GM21529 (cell line): ENCODE data around the gene TSHZ2.
"Not testable (repeated sequence)": the region's sequence is repeated elsewhere in the genome, so short reads cannot be mapped to it uniquely, and the experiment has no call there.

ENCODE experiments used
- ATAC-seq: cut with Tn5 transposase; IDR thresholded peaks from one replicate; pipeline ENCODE4 v1.9.1; 2021; ENCODE audit not compliant: unreplicated experiment

Gene TSHZ2

GRCh38 chr20:53488775-53489272 lies 516.7 kb downstream of the TSHZ2 start:
- ATAC-seq, result no peak

- no peak for ATAC-seq
Observed at GRCh38 chr20:53489528-53489927, 517.4 kb downstream of the TSHZ2 start.

GRCh38 chr20:53490620-53491019 lies 518.5 kb downstream of the TSHZ2 start:
- ATAC-seq, result no peak

- no peak for ATAC-seq
Observed at GRCh38 chr20:53491462-53491861, 519.3 kb downstream of the TSHZ2 start.

DNA sequence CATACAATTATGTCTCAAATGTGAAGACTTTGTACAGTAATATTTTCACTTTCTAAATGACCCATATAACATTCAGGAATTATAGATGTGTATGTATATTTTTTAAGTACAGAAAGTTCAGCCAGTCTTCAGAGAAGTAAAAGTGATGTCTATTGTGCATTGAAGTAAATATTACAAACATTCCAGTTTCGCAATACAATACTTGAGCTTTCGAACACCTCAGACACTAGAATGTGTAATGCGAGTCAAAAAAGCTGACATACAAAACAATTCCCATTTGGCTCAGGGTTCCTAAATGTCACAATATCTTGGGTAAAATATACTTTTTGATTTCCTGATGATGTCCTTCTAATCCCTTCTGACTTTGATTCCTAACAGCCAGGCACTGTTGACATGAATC lies 520.1 kb downstream of the TSHZ2 start:
- ATAC-seq, result no peak

DNA sequence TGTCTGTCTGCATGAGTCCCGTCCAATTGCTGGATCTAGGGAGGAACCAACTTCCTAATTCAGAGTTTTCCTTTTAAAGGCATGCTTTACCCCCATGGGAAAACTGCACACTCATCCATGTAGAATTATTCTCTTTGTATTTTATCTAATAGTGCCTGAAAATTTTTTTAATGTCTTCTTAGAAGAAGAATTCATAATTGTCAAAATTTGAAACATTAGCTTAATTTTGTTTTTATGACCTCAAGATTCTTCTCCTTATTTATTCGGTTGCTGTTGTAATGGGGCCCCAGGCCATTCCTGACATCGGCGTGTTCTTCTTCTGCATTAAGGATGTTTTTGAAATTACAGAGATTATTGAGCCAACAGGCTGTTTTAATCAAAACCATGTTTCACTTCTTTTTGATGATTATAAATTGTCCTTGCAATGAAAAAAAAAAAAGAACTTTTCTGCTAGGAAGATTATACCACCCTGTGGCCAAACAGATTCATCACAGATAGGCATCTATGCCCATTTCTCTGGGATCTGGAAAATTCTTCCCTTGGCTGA lies 521.2 kb downstream of the TSHZ2 start:
- ATAC-seq, result no peak

DNA sequence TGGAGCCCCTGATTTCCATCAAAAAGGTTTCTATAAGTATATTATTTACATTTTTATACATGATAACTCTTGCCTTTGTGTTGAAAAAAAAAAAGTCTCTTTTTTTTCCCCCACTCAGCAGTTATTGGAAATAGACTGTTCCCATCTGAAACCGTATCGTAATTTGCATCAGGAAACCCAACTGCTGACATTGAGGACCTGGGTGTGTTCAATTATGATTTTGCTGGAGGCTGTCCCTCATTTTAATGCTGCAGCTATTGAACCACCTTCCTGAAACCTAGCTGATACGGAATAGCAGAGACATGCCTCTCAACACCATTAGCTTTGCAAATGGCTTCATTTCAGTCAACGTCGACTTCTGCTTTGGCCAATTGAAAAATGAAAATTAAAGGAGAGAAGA lies 522.6 kb downstream of the TSHZ2 start:
- ATAC-seq, result no peak

GRCh38 chr20:53495398-53496092 lies 523.4 kb downstream of the TSHZ2 start:
- no peak for ATAC-seq

GRCh38 chr20:53497246-53497645 lies 525.1 kb downstream of the TSHZ2 start:
- no peak for ATAC-seq

DNA sequence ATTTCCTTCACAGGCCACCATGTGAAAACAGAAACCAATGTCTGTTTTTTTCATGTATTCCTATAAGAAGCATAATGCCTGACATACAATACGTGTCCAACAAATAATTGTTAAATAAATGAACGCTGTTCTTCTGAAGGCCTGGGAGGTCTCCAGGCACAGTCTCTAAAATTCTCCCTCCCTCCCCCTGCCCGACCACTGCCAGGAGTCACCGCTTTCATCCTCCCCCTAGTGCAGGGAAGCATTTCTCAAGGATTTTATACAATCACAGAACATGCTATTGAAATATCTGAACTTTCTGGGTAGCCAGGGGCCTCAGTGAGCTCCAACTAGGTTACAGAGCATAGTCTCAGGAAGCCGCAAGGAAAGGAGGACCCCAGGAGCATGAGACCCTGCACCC lies 526.2 kb downstream of the TSHZ2 start:
- ATAC-seq, result no peak

DNA sequence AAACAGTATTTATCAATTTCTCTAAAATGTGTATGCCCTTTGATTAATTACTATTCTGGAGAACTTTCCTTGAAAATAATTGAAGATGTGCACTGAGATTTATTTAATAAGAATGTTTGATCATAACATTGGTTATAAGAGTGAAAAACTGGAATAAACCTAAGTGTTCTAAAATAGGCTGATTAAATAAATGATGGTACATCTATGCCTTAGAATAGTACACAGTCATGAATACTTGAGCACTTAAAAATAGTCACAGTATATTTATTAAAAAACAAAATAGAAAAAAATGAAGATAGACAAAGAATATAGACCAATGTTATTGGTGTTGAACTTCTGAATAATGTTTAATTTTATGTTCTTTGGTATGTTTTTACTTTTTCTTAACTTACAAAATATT lies 528.5 kb downstream of the TSHZ2 start:
- no peak for ATAC-seq

DNA sequence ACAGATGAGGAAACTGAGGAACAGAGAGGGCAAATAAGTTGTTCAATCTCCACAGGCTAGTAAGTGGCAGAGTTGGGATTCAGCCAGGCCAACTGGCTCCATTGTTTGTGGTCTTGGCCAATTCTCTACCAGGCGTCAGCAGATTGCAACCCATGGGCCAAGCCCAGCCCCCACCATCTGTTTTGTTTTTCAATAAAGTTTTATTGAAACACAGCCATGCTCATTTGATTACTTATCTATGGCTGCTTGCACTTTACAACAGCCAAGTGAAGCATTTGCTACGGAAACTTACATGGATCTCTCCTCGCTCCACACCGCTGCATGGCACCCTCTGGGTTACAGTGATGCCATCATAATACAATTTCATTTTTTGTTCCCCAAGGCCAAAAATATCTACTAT lies 530.7 kb downstream of the TSHZ2 start:
- no peak for ATAC-seq

DNA sequence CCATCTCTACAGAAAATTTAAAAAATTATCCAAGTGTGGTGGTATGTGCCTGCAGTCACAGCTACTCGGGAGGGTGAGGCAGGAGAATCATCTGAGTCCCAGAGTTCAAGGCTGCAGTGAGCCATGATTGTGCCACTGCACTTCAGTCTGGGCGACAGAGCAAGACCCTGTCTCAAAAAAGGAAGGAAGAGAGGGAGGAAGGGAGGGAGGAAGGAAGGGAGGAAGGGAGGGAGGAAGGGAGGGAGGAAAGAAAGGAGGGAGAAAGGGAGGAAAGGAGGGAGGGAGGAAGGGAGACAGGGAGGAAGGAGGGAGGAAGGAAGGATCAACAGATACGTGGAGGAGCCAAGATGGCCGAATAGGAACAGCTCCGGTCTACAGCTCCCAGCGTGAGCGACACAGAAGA lies 531.4 kb downstream of the TSHZ2 start:
- no peak for ATAC-seq

DNA sequence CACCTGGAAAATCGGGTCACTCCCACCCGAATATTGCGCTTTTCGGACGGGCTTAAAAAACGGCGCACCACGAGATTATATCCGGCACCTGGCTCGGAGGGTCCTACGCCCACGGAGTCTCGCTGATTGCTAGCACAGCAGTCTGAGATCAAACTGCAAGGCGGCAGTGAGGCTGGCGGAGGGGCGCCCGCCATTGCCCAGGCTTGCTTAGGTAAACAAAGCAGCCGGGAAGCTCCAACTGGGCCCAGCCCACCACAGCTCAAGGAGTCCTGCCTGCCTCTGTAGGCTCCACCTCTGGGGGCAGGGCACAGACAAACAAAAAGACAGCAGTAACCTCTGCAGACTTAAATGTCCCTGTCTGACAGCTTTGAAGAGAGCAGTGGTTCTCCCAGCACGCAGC lies 531.9 kb downstream of the TSHZ2 start:
- not testable (repeated sequence) for ATAC-seq

DNA sequence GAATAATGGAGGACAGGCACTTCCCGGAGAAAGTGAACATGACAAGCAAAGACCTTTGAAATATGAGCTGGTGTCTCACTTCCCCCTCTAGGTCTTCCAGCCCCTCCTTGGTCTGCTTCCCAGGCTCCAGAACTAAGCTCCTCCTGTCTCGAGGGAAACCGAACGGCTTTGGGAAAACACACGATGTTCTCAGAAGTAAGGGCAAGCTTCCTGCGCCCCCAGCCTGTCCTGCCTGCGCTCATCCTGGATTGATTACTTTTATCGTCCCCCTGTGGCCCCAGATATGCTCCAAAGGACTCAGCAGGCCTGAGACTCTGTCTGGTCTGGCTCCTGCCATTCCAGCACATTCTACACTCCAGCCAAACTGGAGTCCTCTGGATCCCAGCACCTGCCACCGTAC lies 538.1 kb downstream of the TSHZ2 start:
- no peak for ATAC-seq

- ATAC-seq, result no peak
Observed at GRCh38 chr20:53510704-53511103, 538.5 kb downstream of the TSHZ2 start.

GRCh38 chr20:53512076-53512475 lies 539.9 kb downstream of the TSHZ2 start:
- no peak for ATAC-seq

DNA sequence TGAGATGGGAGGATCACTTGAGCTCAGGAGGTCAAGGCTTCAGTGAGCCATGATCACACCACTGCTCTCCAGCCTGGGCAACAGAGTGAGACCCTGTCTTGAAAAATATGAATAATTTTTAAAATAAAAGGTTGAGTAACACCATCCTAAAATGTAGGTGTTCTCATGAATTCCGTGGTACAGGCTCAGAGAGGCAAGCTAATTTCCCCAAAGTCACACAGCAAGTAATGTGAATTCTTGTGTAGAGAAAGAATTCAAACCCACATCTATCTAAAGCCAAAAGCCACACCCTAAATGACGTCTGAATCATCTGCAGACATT lies 541.0 kb downstream of the TSHZ2 start:
- ATAC-seq, result no peak

- no peak for ATAC-seq
Observed at GRCh38 chr20:53513489-53514298, 541.5 kb downstream of the TSHZ2 start.

DNA sequence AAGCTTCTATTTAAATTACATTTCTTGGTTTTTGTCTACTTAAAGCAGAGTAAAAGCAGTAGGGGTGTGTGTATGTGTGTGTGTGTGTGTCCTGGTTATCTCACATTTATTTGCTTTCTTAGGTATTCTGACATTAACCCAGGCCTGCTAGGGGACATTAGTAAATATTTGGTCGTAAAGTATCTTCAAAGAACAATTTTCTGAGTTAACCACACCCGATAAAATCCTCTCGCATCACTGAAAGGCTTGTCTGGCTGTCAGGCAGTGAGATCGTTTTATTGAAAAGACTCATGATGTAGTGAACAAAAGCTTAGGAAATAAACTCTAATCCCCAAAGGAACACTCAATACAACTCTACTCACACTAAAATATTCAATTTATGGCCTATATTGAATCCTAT lies 543.6 kb downstream of the TSHZ2 start:
- ATAC-seq, result no peak

GRCh38 chr20:53517146-53517545 lies 545.0 kb downstream of the TSHZ2 start:
- ATAC-seq, result no peak

GRCh38 chr20:53521421-53521820 lies 549.3 kb downstream of the TSHZ2 start:
- not testable (repeated sequence) for ATAC-seq
